HG02610 (cell line): Measurements from ENCODE around the gene KAT6B.
"Not testable (repeated sequence)": the region's sequence is repeated elsewhere in the genome, so short reads cannot be mapped to it uniquely, and the experiment has no call there.

Experiments used
- ATAC-seq: cut with Tn5 transposase; IDR thresholded peaks from one replicate; pipeline ENCODE4 v1.9.1; 2021; ENCODE audit warnings: mild to moderate bottlenecking, moderate library complexity; ENCODE audit not compliant: unreplicated experiment

KAT6B gene

GRCh38 chr10:74826142-74827044 is at the start of gene KAT6B:
Gene KAT6B, plus strand, starts transcription at chr10:74826600. Its CDS starts 16,258 bp downstream, at chr10:74842858.
- peak; percentile 89 for ATAC-seq

GRCh38 chr10:74778436-74779094 is 47.8 kb upstream of the KAT6B start:
- ATAC-seq = no peak

- ATAC-seq = not testable (repeated sequence)
Measured at GRCh38 chr10:74781870-74782269, 44.5 kb upstream of the KAT6B start.

- ATAC-seq = no peak
Measured at GRCh38 chr10:74784462-74784861, 41.9 kb upstream of the KAT6B start.

- ATAC-seq = no peak
Measured at GRCh38 chr10:74786126-74786525, 40.3 kb upstream of the KAT6B start.

- no peak for ATAC-seq
Measured at GRCh38 chr10:74787457-74787856, 38.9 kb upstream of the KAT6B start.

GRCh38 chr10:74791979-74792378 is 34.4 kb upstream of the KAT6B start:
- ATAC-seq = not testable (repeated sequence)

- ATAC-seq = no peak
Measured at GRCh38 chr10:74792726-74793125, 33.7 kb upstream of the KAT6B start.

GRCh38 chr10:74793240-74793639 is 33.2 kb upstream of the KAT6B start:
- not testable (repeated sequence) for ATAC-seq

GRCh38 chr10:74794531-74794930 is 31.9 kb upstream of the KAT6B start:
- ATAC-seq = no peak

- ATAC-seq = no peak
Measured at GRCh38 chr10:74797550-74797949, 28.9 kb upstream of the KAT6B start.

- ATAC-seq = peak; percentile 67
Measured at GRCh38 chr10:74799721-74800221, 26.6 kb upstream of the KAT6B start.

- ATAC-seq = no peak
Measured at GRCh38 chr10:74801447-74801846, 25.0 kb upstream of the KAT6B start.

GRCh38 chr10:74808501-74808900 is 17.9 kb upstream of the KAT6B start:
- ATAC-seq = no peak

- no peak for ATAC-seq
Measured at GRCh38 chr10:74810087-74810486, 16.3 kb upstream of the KAT6B start.

GRCh38 chr10:74813381-74814259 is 12.8 kb upstream of the KAT6B start:
- no peak for ATAC-seq

- ATAC-seq = no peak
Measured at GRCh38 chr10:74814797-74815196, 11.6 kb upstream of the KAT6B start.

- no peak for ATAC-seq
Measured at GRCh38 chr10:74816824-74817498, 9.4 kb upstream of the KAT6B start.

- no peak for ATAC-seq
Measured at GRCh38 chr10:74821501-74821900, 4.9 kb upstream of the KAT6B start.

GRCh38 chr10:74822101-74822500 is 4.3 kb upstream of the KAT6B start:
- no peak for ATAC-seq
